T-helper 17 cell (primary cell): ENCODE measurements around the gene TUBGCP3. TPM values are rescaled to one million over a fixed set of nuclear protein-coding genes. Genes with fewer than 3 reads are reported as not detected.
"Not testable (repeated sequence)": the region's sequence is repeated elsewhere in the genome, so short reads cannot be mapped to it uniquely, and the experiment has no call there.

Experiments used
- ATAC-seq: fragments of 150-1000 bp; cut with Tn5 transposase; 2 replicates; pipeline ENCODE4 v1.10.0; 2021; ENCODE audit warnings: mild to moderate bottlenecking, moderate library complexity
- DNase-seq, 3 donors: peaks; one replicate each; pipeline versions ENCODE4 v3.0.0 to v3.0.0-alpha.2; 2020 to 2021
- H3K9me3 ChIP-seq: one replicate; pipeline ENCODE4 v1.7.0; 2013; ENCODE audit warnings: low read length, mild to moderate bottlenecking; ENCODE audit not compliant: control insufficient read depth, poor library complexity, severe bottlenecking
- H3K27ac Mint-ChIP-seq: one replicate; pipeline ENCODE4 v1.8.0; 2022; ENCODE audit warnings: mild to moderate bottlenecking, moderate library complexity, mixed read lengths
- H3K27me3 Mint-ChIP-seq: one replicate; pipeline ENCODE4 v1.8.0; 2022; ENCODE audit warnings: mixed read lengths
- H3K36me3 Mint-ChIP-seq: one replicate; pipeline ENCODE4 v1.8.0; 2022; ENCODE audit warnings: low read depth, mixed read lengths
- H3K4me1 Mint-ChIP-seq: one replicate; pipeline ENCODE4 v1.8.0; 2022; ENCODE audit warnings: mild to moderate bottlenecking, mixed read lengths
- H3K4me3 Mint-ChIP-seq: one replicate; pipeline ENCODE4 v1.8.0; 2022; ENCODE audit warnings: mild to moderate bottlenecking, moderate library complexity, mixed read lengths
- total RNA-seq, 4 donors: library from RNA in 2 of 4; stranded (reverse) in 2 of 4; gene quantifications; one replicate each; pipeline ENCODE4 v1.2.3 and lab custom pipeline; 2022 to 2026

Gene TUBGCP3
- total RNA-seq, 2 donors from 2014 or later = 34.5 to 35.3 TPM

DNA sequence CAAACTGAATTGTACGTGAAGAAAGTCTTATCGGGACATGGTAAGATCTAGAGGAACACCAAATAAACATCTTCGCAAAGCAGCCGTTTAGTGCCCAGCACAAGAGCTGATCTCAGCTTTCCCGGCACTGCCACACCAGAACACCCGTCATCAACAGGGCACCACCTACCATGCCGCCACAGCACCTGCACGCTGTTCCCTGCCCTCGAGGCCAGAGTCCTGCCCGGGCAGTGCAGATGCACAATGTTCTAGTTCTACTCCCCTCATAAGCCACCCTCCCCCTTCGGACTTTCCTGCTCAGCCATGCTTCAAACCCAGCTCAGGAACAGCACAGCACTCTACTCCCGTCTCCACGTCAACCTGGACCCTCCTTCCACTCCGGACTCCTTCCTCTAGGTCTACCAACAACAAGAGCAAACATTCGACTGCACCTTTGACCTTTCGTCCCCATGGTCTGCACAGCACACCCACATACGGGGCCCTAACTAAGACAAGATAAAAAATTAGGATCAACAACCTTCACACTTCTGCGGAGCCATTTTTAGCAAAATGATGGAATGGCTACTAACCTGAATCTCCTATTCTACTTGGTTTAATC, 25.1 kb downstream of the TUBGCP3 start:
- DNase-seq = no peak
- peak overlapping the region; percentile 6 for H3K27ac Mint-ChIP-seq
- ATAC-seq = no peak
- no peaks in the 10 kb centered on the region for H3K27me3 Mint-ChIP-seq
- peaks cover 5% of the 10 kb centered on the region for H3K36me3 Mint-ChIP-seq
- no peak overlapping the region for H3K4me3 Mint-ChIP-seq
- H3K9me3 ChIP-seq = no peaks in the 10 kb centered on the region
- peaks cover 19% of the 10 kb centered on the region for H3K4me1 Mint-ChIP-seq

DNA sequence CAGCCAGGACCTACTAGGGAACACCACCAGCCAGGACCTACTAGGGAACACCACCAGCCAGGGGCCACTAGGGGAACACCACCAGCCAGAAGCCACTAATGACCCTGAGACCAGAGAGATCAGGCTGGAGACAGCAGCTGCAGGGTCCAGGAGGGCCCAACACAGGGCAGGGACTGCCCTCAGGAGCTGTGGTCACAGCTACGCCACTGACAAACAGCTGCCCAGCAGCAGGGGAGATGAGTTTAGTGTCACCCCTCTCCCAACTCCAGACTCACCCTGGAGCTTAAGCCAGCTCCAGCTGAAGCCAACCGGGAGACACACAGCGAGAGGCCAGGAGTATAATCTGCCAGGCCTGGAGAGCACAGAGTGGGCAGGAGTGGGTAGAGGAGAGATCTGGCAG, 25.7 kb downstream of the TUBGCP3 start:
- no peaks in the 10 kb centered on the region for H3K9me3 ChIP-seq
- Mint-ChIP-seq H3K27me3 (no peaks in the 10 kb centered on the region), H3K4me3 (no peak overlapping the region), H3K36me3 (peaks cover 5% of the 10 kb centered on the region), H3K4me1 (peaks cover 18% of the 10 kb centered on the region), H3K27ac (no peak overlapping the region)
- ATAC-seq = no peak
- DNase-seq = no peak

- ATAC-seq (no peak), DNase-seq (no peak)
- H3K4me3 Mint-ChIP-seq = no peak overlapping the region
- peak overlapping the region; percentile 39 for H3K27ac Mint-ChIP-seq
- H3K9me3 ChIP-seq = no peaks in the 10 kb centered on the region
- no peaks in the 10 kb centered on the region for H3K27me3 Mint-ChIP-seq
- peaks cover 17% of the 10 kb centered on the region for H3K4me1 Mint-ChIP-seq
- H3K36me3 Mint-ChIP-seq = peaks cover 5% of the 10 kb centered on the region
Observed at GRCh38 chr13:112561478-112561877, 26.5 kb downstream of the TUBGCP3 start.

GRCh38 chr13:112558696-112559418, 29.1 kb downstream of the TUBGCP3 start:
- no peak overlapping the region for H3K4me3 Mint-ChIP-seq
- DNase-seq = no peak
- ATAC-seq = no peak
- H3K27ac Mint-ChIP-seq = no peak overlapping the region
- no peaks in the 10 kb centered on the region for H3K9me3 ChIP-seq
- H3K36me3 Mint-ChIP-seq = peaks cover 5% of the 10 kb centered on the region
- H3K27me3 Mint-ChIP-seq = no peaks in the 10 kb centered on the region
- peaks cover 14% of the 10 kb centered on the region for H3K4me1 Mint-ChIP-seq

DNA sequence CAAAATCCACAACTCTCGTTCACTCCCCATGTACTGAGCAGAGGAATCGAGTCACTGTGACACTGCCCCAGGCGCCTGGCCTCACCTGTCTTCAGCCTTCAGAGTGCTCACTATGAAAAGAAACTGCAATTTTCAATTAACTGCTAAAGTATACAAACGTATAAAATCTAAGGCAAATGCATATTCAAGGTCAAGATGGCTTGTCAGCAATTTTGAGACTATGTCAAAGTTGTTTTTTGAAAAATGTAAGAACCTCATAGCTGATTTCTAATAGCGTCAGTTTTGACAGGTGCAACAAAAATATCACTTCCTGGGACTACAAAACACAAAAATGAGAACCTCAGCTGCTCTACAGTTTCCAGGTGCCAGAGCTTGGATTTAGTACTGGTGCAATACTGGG, 31.4 kb downstream of the TUBGCP3 start:
- H3K9me3 ChIP-seq = no peaks in the 10 kb centered on the region
- H3K36me3 Mint-ChIP-seq = peaks cover 12% of the 10 kb centered on the region
- DNase-seq = no peak
- no peaks in the 10 kb centered on the region for H3K27me3 Mint-ChIP-seq
- ATAC-seq = no peak
- H3K4me1 Mint-ChIP-seq = peaks cover 11% of the 10 kb centered on the region
- no peak overlapping the region for H3K4me3 Mint-ChIP-seq
- H3K27ac Mint-ChIP-seq = peak overlapping the region; percentile 79

GRCh38 chr13:112554214-112554850, 33.6 kb downstream of the TUBGCP3 start:
- no peak overlapping the region for H3K4me3 Mint-ChIP-seq
- peaks cover 11% of the 10 kb centered on the region for H3K36me3 Mint-ChIP-seq
- H3K27ac Mint-ChIP-seq = no peak overlapping the region
- no peaks in the 10 kb centered on the region for H3K9me3 ChIP-seq
- H3K4me1 Mint-ChIP-seq = peaks cover 3% of the 10 kb centered on the region
- DNase-seq (no peak), ATAC-seq (no peak)
- H3K27me3 Mint-ChIP-seq = no peaks in the 10 kb centered on the region

GRCh38 chr13:112548975-112549374, 39.0 kb downstream of the TUBGCP3 start:
- DNase-seq, H3K27ac Mint-ChIP-seq, H3K27me3 Mint-ChIP-seq, H3K4me3 Mint-ChIP-seq, H3K9me3 ChIP-seq, H3K4me1 Mint-ChIP-seq, ATAC-seq: not testable (repeated sequence)
- peaks cover 22% of the 10 kb centered on the region for H3K36me3 Mint-ChIP-seq

GRCh38 chr13:112545856-112546255, 42.1 kb downstream of the TUBGCP3 start:
- peaks cover 13% of the 10 kb centered on the region for H3K36me3 Mint-ChIP-seq
- H3K27ac Mint-ChIP-seq = no peak overlapping the region
- peaks cover 3% of the 10 kb centered on the region for H3K4me1 Mint-ChIP-seq
- no peak for DNase-seq
- ATAC-seq = no peak
- H3K27me3 Mint-ChIP-seq = no peaks in the 10 kb centered on the region
- no peak overlapping the region for H3K4me3 Mint-ChIP-seq
- no peaks in the 10 kb centered on the region for H3K9me3 ChIP-seq

- DNase-seq (no peak), ATAC-seq (peak; percentile 53)
- H3K36me3 Mint-ChIP-seq = peaks cover 2% of the 10 kb centered on the region
- H3K27me3 Mint-ChIP-seq = no peaks in the 10 kb centered on the region
- H3K9me3 ChIP-seq = no peaks in the 10 kb centered on the region
- no peak overlapping the region for H3K4me3 Mint-ChIP-seq
- no peak overlapping the region for H3K27ac Mint-ChIP-seq
- peaks cover 8% of the 10 kb centered on the region for H3K4me1 Mint-ChIP-seq
Observed at GRCh38 chr13:112532837-112533745, 54.9 kb downstream of the TUBGCP3 start.

DNA sequence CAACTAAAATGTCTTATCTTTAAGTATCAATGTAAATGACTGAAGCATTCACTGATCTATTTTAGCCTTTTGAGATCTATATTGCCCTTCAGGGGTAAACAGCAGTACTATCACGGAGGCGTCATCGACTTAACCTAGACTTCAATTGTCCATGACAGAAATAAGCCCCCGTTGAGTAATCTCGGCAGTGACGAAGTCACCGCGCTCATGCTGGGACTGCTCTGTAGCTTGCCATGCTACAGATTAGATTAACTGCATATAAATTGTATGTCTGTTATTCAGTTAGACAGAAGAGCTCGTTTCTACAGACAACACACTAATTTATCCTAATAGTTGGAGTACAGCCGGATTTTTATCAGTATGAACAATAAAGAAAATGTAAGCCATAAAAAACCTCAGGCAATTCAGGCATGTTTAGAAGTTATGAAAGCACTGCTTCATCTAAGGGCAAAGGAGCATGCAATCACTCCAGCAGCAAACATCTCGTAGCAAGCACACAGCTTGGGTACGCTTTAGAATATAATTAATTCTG, 56.6 kb downstream of the TUBGCP3 start:
- no peaks in the 10 kb centered on the region for H3K9me3 ChIP-seq
- peaks cover 2% of the 10 kb centered on the region for H3K36me3 Mint-ChIP-seq
- no peak overlapping the region for H3K4me3 Mint-ChIP-seq
- ATAC-seq (no peak), DNase-seq (no peak)
- peaks cover 4% of the 10 kb centered on the region for H3K4me1 Mint-ChIP-seq
- H3K27me3 Mint-ChIP-seq = no peaks in the 10 kb centered on the region
- no peak overlapping the region for H3K27ac Mint-ChIP-seq

GRCh38 chr13:112530861-112531260, 57.1 kb downstream of the TUBGCP3 start:
- H3K36me3 Mint-ChIP-seq = peaks cover 2% of the 10 kb centered on the region
- no peaks in the 10 kb centered on the region for H3K27me3 Mint-ChIP-seq
- H3K27ac Mint-ChIP-seq = no peak overlapping the region
- H3K4me1 Mint-ChIP-seq = peaks cover 4% of the 10 kb centered on the region
- DNase-seq = no peak
- H3K4me3 Mint-ChIP-seq = no peak overlapping the region
- ATAC-seq = no peak
- H3K9me3 ChIP-seq = no peaks in the 10 kb centered on the region

- no peak overlapping the region for H3K4me3 Mint-ChIP-seq
- no peak for DNase-seq
- no peaks in the 10 kb centered on the region for H3K27me3 Mint-ChIP-seq
- ATAC-seq = no peak
- no peaks in the 10 kb centered on the region for H3K4me1 Mint-ChIP-seq
- H3K36me3 Mint-ChIP-seq = no peaks in the 10 kb centered on the region
- H3K9me3 ChIP-seq = no peaks in the 10 kb centered on the region
- no peak overlapping the region for H3K27ac Mint-ChIP-seq
Observed at GRCh38 chr13:112529216-112529615, 58.7 kb downstream of the TUBGCP3 start.
